MM.1S (cell line): ENCODE results near the gene FOXN3.

Experiments used
- EZH2 ChIP-seq: fragments of 300-600 bp; sonication (generic); optimal IDR thresholded peaks from 2 replicates; pipeline ENCODE3; 2017; ENCODE audit warnings: low read depth, mild to moderate bottlenecking, antibody characterized with exemption, low read length, mixed read lengths
- EZH2phosphoT487 ChIP-seq: fragments of 300-600 bp; sonication (generic); IDR thresholded peaks from 2 replicates; pipeline ENCODE4 v1.6.1; 2018; ENCODE audit warnings: antibody characterized with exemption, low read length
- TF ChIP-seq, protein P1 (sequence below): fragments of 300-600 bp; sonication (generic); IDR thresholded peaks from 2 replicates; pipeline ENCODE4 v1.5.1; 2016; ENCODE audit warnings: antibody characterized with exemption, low read length, mixed read lengths

DNA sequence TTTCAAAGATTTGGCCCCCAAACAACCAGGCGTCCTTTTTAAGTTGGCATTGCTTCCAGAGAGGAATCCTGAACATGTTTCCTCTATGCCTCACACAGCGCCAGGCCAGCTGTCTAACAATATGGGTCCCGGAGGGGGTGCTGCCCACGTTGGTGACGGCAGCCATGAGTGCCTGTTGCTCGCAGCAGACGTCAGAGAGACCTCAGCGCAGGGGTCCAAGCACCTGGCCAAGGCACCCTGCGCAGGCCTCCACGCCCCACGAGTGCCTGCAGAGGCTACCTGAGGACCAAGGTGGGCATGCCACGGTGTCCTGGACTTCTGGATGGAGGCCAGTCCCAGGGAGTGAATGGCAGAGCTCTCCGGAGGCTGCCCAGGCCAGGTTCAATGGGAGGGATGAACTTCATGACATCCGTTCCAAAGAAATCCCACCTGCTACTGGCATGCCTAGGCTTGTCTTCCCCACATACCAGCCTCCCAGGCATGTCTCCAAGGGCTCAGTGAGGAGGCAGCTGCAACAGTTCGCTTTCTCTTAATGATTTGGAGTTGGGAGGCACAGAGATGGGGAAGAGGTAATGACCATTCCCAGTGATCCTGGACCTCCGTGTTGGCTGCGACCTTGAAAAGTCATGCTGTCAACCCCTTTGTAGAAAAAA is 11.6 kb upstream of the FOXN3 start:
- TF ChIP-seq, protein P1, sequence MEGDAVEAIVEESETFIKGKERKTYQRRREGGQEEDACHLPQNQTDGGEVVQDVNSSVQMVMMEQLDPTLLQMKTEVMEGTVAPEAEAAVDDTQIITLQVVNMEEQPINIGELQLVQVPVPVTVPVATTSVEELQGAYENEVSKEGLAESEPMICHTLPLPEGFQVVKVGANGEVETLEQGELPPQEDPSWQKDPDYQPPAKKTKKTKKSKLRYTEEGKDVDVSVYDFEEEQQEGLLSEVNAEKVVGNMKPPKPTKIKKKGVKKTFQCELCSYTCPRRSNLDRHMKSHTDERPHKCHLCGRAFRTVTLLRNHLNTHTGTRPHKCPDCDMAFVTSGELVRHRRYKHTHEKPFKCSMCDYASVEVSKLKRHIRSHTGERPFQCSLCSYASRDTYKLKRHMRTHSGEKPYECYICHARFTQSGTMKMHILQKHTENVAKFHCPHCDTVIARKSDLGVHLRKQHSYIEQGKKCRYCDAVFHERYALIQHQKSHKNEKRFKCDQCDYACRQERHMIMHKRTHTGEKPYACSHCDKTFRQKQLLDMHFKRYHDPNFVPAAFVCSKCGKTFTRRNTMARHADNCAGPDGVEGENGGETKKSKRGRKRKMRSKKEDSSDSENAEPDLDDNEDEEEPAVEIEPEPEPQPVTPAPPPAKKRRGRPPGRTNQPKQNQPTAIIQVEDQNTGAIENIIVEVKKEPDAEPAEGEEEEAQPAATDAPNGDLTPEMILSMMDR = no peak
- TF ChIP-seq EZH2 (no peak), EZH2phosphoT487 (no peak)
